Skeletal muscle tissue (tissue), 4 donors: Measurements from ENCODE around the gene ANKRD35. TPM values are rescaled to one million over a fixed set of nuclear protein-coding genes. Genes with fewer than 3 reads are reported as not detected.
A peak's percentile ranks its signal among the peaks of the same experiment; 100 is the strongest.
"Not testable (repeated sequence)": the region's sequence is repeated elsewhere in the genome, so short reads cannot be mapped to it uniquely, and the experiment has no call there.

Source experiments
- H3K27ac ChIP-seq: one replicate; pipeline ENCODE4 v1.7.0; 2013; ENCODE audit warnings: mild to moderate bottlenecking, low read depth, low read length, inconsistent platforms
- H3K27me3 ChIP-seq, 3 donors: one replicate each; pipeline ENCODE4 v1.7.0; 2013; ENCODE audit warnings: low read length in 3 of 3; ENCODE audit not compliant: control insufficient read depth in 3 of 3, insufficient read depth in 3 of 3
- H3K36me3 ChIP-seq, 3 donors: one replicate each; pipeline ENCODE4 v1.7.0; 2013; ENCODE audit warnings: low read length in 3 of 3; ENCODE audit not compliant: control insufficient read depth in 3 of 3, insufficient read depth in 3 of 3
- H3K4me1 ChIP-seq, 3 donors: one replicate each; pipeline ENCODE4 v1.7.0; 2013; ENCODE audit warnings: low read length in 3 of 3, mild to moderate bottlenecking in 3 of 3; ENCODE audit not compliant: control insufficient read depth in 3 of 3, insufficient read depth in 3 of 3
- H3K4me3 ChIP-seq, 3 donors: one replicate each; pipeline ENCODE4 v1.7.0; 2013; ENCODE audit warnings: low read length in 3 of 3
- H3K9ac ChIP-seq, 3 donors: one replicate each; pipeline ENCODE4 v1.7.0; 2013; ENCODE audit warnings: low read length in 3 of 3, mild to moderate bottlenecking in 3 of 3, moderate library complexity in 2 of 3, low read depth in 1 of 3
- H3K9me3 ChIP-seq, 3 donors: one replicate each; pipeline ENCODE4 v1.7.0; 2013; ENCODE audit warnings: low read length in 3 of 3; ENCODE audit not compliant: control insufficient read depth in 3 of 3
- total RNA-seq: library from RNA; depleted of rRNA; stranded (reverse); fragments of >200 nt; gene quantifications from one replicate; pipeline ENCODE4 v1.2.3, GENCODE V29; 2014
- donor health status: Osteomylitis.

ANKRD35 gene, protein sequence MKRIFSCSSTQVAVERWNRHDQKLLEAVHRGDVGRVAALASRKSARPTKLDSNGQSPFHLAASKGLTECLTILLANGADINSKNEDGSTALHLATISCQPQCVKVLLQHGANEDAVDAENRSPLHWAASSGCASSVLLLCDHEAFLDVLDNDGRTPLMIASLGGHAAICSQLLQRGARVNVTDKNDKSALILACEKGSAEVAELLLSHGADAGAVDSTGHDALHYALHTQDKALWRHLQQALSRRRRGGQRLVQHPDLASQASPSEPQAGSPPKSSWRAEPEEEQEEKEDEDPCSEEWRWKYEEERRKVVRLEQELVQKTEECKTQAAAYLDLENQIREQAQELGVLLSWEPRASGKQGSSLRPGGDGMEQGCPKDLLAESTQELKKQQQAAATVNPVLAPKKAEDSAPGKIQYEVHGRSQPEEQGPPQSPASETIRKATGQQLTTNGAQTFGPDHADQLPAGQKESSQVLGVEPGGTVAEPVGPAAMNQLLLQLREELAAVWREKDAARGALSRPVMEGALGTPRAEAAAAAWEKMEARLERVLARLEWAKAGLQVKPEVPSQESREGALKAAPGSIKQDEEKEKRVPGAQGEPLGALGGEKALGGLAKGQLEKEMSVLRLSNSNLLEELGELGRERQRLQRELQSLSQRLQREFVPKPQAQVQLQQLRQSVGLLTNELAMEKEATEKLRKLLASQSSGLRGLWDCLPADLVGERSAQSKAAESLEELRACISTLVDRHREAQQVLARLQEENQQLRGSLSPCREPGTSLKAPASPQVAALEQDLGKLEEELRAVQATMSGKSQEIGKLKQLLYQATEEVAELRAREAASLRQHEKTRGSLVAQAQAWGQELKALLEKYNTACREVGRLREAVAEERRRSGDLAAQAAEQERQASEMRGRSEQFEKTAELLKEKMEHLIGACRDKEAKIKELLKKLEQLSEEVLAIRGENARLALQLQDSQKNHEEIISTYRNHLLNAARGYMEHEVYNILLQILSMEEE
- total RNA-seq = 1.6 TPM

- peak within 1 kb of the TSS; percentile 77 to 85 (median 85) for H3K4me3 ChIP-seq
- no peak within 1 kb of the TSS for H3K27ac ChIP-seq
- H3K4me1 ChIP-seq = peaks cover 3 to 13% (median 11%) of the 10 kb centered on the region in 3 donors
- H3K27me3 ChIP-seq = peaks cover 0 to 3% (median 0%) of the 10 kb centered on the region in 3 donors
- peak within 1 kb of the TSS in 2 of 3 donors; percentile 3 to 50 for H3K9ac ChIP-seq
- no peaks in the 10 kb centered on the region for H3K9me3 ChIP-seq
- H3K36me3 ChIP-seq = no peaks in the 10 kb centered on the region
Observed at GRCh38 chr1:145885738-145886287, at the start of gene ANKRD35. ANKRD35 (minus strand) TSS chr1:145885866; CDS start chr1:145885758, 108 bp downstream.

DNA sequence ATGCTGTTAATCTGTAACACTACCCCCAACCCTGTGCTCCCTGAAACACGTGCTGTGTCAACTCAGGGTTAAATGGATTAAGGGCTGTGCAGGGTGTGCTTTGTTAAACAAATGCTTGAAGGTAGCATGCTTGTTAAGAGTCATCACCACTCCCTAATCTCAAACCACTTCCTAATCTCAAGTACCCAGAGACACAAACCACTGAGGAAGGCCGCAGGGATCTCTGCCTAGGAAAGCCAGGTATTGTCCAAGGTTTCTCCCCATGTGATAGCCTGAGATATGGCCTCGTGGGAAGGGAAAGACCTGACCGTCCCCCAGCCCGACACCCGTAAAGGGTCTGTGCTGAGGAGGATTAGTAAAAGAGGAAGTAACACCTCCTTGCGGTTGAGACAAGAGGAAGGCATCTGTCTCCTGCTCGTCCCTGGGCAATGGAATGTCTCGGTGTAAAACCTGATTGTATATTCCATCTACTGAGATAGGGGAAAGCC is 46.9 kb upstream of the ANKRD35 start:
- not testable (repeated sequence) for H3K27me3 ChIP-seq, H3K4me3 ChIP-seq, H3K9me3 ChIP-seq, H3K9ac ChIP-seq, H3K27ac ChIP-seq
- peaks cover 0 to 21% (median 16%) of the 10 kb centered on the region in 3 donors for H3K4me1 ChIP-seq
- H3K36me3 ChIP-seq = peaks cover 5 to 24% (median 20%) of the 10 kb centered on the region in 3 donors

- H3K9me3 ChIP-seq = no peaks in the 10 kb centered on the region
- H3K4me1 ChIP-seq = peaks cover 12 to 24% (median 15%) of the 10 kb centered on the region in 3 donors
- peaks cover 5 to 25% (median 8%) of the 10 kb centered on the region in 3 donors for H3K36me3 ChIP-seq
Observed at GRCh38 chr1:145927916-145928643, 42.4 kb upstream of the ANKRD35 start.

GRCh38 chr1:145927063-145927886 is 41.6 kb upstream of the ANKRD35 start, which contains the start of gene RBM8A:
RBM8A (minus strand) TSS chr1:145927484; CDS start chr1:145927426, 58 bp downstream.
- no peaks in the 10 kb centered on the region for H3K9me3 ChIP-seq
- peak within 1 kb of the TSS; percentile 85 to 94 (median 91) for H3K4me3 ChIP-seq
- peak within 1 kb of the TSS; percentile 92 to 98 (median 93) for H3K9ac ChIP-seq
- peaks cover 12 to 24% (median 15%) of the 10 kb centered on the region in 3 donors for H3K4me1 ChIP-seq
- peak within 1 kb of the TSS; percentile 98 for H3K27ac ChIP-seq
- no peaks in the 10 kb centered on the region for H3K27me3 ChIP-seq
- H3K36me3 ChIP-seq = peaks cover 5 to 25% (median 8%) of the 10 kb centered on the region in 3 donors

More at GRCh38 chr1:145927916-145928643, 42.4 kb upstream of the ANKRD35 start:
- Histone ChIP-seq H3K27me3 (no peaks in the 10 kb centered on the region), H3K27ac (peak overlapping the region; percentile 98), H3K4me3 (peak overlapping the region; percentile 85 to 94 (median 91)), H3K9ac (peak overlapping the region; percentile 92 to 98 (median 93))

DNA sequence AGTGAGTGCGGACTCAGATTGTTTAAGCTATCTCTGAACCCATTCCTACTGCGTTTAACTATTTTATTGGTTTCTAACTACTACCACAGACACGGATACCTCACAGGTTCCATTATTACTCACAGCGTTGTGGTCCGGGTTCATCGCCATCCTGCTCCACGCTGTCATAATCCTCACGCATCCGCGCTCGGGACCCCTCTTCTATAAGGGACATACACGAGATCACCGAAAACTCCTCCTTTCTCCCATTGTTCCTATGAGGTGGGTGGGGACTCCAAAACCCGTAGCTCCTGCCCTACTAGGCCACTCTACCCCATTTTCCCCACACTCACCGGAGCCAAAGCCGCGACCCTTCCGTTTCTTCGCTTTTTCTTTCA is 41.0 kb upstream of the ANKRD35 start:
- H3K27ac ChIP-seq = peak overlapping the region; percentile 98
- no peaks in the 10 kb centered on the region for H3K9me3 ChIP-seq
- peaks cover 5 to 23% (median 8%) of the 10 kb centered on the region in 3 donors for H3K36me3 ChIP-seq
- peak overlapping the region; percentile 92 to 98 (median 93) for H3K9ac ChIP-seq
- H3K27me3 ChIP-seq = no peaks in the 10 kb centered on the region
- H3K4me1 ChIP-seq = peaks cover 12 to 24% (median 15%) of the 10 kb centered on the region in 3 donors
- H3K4me3 ChIP-seq = peak overlapping the region; percentile 85 to 94 (median 91)

DNA sequence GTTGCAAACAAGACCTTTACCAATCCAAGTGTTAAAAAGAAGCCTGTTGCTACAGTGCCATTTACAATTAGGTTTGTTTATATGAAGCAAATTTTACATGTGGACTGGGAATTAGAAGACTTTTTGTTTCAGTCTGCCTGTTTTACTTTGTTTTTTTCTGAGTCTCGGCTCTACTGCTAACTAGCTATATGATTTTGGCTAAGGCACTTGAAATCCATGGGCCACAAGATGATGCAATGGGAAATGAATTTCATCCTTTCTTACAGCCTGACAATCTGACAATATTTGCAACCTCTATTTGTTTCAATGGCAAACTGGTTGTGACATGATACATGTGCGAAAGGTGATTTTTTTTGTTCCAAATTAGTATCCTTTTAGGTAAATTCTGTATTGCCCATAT is 36.6 kb upstream of the ANKRD35 start:
- Histone ChIP-seq H3K36me3 (peaks cover 8 to 18% (median 8%) of the 10 kb centered on the region in 3 donors), H3K4me1 (peaks cover 33 to 40% (median 34%) of the 10 kb centered on the region in 3 donors), H3K9ac (no peak overlapping the region), H3K27me3 (no peaks in the 10 kb centered on the region), H3K4me3 (no peak overlapping the region), H3K27ac (no peak overlapping the region), H3K9me3 (no peaks in the 10 kb centered on the region)

DNA sequence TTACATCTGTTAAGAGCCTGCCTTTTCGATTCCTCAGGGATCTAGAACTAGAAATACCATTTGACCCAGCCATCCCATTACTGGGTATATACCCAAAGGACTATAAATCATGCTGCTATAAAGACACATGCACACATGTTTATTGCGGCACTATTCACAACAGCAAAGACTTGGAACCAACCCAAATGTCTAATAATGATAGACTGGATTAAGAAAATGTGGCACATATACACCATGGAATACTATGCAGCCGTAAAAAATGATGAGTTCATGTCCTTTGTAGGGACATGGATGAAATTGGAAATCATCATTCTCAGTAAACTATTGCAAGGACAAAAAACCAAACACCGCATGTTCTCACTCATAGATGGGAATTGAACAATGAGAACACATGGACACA is 34.6 kb upstream of the ANKRD35 start:
- not testable (repeated sequence) for H3K4me3 ChIP-seq, H3K27ac ChIP-seq, H3K9me3 ChIP-seq, H3K27me3 ChIP-seq, H3K9ac ChIP-seq
- Histone ChIP-seq H3K4me1 (peaks cover 26 to 28% (median 27%) of the 10 kb centered on the region in 3 donors), H3K36me3 (peaks cover 12 to 23% (median 13%) of the 10 kb centered on the region in 3 donors)
